Ascending aorta (tissue), 2 donors: ENCODE results near the gene PLEKHH1. TPM values are rescaled to one million over a fixed set of nuclear protein-coding genes. Genes with fewer than 3 reads are reported as not detected.

ENCODE experiments used
- DNase-seq, 2 donors: peaks; one replicate each; pipeline ENCODE4 v3.0.0-alpha.2; 2019; ENCODE audit warnings: low spot score in 2 of 2
- H3K27ac ChIP-seq, 2 donors: fragments of 200-600 bp; sonication (generic); one replicate each; pipeline ENCODE4 v1.5.1; 2016 to 2017; ENCODE audit warnings: mild to moderate bottlenecking in 1 of 2
- H3K27me3 ChIP-seq: fragments of 200-600 bp; sonication (generic); one replicate; pipeline ENCODE4 v1.5.1; 2017
- H3K36me3 ChIP-seq, 2 donors: fragments of 200-600 bp; sonication (generic); one replicate each; pipeline ENCODE4 v1.5.1; 2016
- H3K4me1 ChIP-seq, 2 donors: fragments of 200-600 bp; sonication (generic); one replicate each; pipeline ENCODE4 v1.5.1; 2016 to 2017; ENCODE audit warnings: mild to moderate bottlenecking in 1 of 2
- H3K4me3 ChIP-seq, 2 donors: fragments of 200-600 bp; sonication (generic); one replicate each; pipeline ENCODE4 v1.5.1; 2016 to 2017; ENCODE audit warnings: mild to moderate bottlenecking in 1 of 2
- H3K9me3 ChIP-seq, 2 donors: fragments of 200-600 bp; sonication (generic); one replicate each; pipeline ENCODE4 v1.5.1; 2016
- intact Hi-C: fragments of 100-400 bp; cut with DNase I; formaldehyde crosslinking; loops from one replicate; pipeline ENCODE4 v1.15.1; 2023
- total RNA-seq: library from RNA; depleted of rRNA; stranded (reverse); fragments of >200 nt; gene quantifications from one replicate; pipeline ENCODE4 v1.1.0, GENCODE V29; 2016
- TF ChIP-seq, protein P1 (sequence below), 3 experiments: fragments of 200-600 bp in 2 of 3; fragments of 450-650 bp in 1 of 3; sonication (generic) in 2 of 3; IDR thresholded peaks; one replicate each; pipeline ENCODE4 v1.5.1; 2016 to 2019; ENCODE audit warnings: antibody characterized with exemption in 3 of 3, mild to moderate bottlenecking in 1 of 3, moderate library complexity in 1 of 3

PLEKHH1 gene
- total RNA-seq, 1 donor from 2014 or later = 15.0 TPM

DNA sequence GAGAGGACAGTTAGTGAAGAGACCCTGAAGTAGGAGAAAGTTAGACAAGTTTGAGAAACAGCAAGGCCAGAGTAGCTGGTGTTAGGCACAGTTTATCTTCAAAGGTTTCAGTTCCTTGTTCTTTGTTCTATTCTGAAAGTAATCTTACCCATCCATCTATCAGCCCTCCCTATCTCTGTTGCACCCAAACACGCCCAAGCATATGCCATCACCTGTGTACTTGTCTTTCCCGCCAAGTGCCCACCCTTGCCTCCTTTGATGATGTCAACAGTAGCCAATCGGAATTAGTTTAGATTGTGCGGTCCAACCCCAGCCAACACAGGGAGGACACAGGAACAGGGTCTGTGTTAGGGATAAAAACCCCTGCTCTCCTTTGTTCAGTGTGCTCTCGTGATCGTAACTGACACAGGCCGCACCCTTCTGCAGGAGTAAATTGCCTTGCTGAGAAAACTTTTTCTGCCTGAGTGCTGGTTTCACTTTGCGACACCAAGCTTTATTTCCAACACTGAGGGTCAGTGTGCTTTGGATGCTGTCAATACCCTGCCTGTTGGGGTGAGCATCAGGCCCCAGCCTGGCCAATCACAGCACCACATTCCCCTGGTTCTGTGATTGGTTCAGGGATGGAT is 39.9 kb upstream of the PLEKHH1 start:
- no peak for DNase-seq
- intact Hi-C loops = no loop called here
- H3K27me3 ChIP-seq = no peaks in the 10 kb centered on the region
- H3K27ac ChIP-seq = no peak overlapping the region
- no peak overlapping the region for H3K4me3 ChIP-seq
- H3K9me3 ChIP-seq = peaks cover 7 to 16% of the 10 kb centered on the region in 2 donors
- H3K4me1 ChIP-seq = no peaks in the 10 kb centered on the region
- H3K36me3 ChIP-seq = no peaks in the 10 kb centered on the region
- TF ChIP-seq, protein P1, sequence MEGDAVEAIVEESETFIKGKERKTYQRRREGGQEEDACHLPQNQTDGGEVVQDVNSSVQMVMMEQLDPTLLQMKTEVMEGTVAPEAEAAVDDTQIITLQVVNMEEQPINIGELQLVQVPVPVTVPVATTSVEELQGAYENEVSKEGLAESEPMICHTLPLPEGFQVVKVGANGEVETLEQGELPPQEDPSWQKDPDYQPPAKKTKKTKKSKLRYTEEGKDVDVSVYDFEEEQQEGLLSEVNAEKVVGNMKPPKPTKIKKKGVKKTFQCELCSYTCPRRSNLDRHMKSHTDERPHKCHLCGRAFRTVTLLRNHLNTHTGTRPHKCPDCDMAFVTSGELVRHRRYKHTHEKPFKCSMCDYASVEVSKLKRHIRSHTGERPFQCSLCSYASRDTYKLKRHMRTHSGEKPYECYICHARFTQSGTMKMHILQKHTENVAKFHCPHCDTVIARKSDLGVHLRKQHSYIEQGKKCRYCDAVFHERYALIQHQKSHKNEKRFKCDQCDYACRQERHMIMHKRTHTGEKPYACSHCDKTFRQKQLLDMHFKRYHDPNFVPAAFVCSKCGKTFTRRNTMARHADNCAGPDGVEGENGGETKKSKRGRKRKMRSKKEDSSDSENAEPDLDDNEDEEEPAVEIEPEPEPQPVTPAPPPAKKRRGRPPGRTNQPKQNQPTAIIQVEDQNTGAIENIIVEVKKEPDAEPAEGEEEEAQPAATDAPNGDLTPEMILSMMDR (IDR thresholded peaks at IDR 0.05) = no peak

DNA sequence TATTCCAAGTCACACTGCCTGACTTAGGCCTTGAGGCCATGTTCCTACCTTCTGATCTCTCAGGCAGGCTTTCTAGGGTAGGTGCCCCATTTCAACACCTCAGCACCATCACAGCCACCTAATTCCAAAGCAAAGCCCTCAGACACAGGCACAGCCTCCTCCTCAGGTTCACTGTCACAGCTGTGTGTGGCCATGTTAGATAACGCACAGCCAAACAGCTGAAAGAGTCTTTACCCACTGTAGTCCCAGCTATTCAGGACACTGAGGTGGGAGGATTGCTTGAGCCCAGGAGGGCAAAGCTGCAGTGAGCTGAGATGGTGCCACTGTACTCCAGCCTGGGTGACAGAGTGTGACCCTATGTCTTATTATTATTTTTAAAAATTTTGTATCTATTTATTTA is 37.3 kb upstream of the PLEKHH1 start:
- Histone ChIP-seq H3K4me3 (no peak overlapping the region), H3K27me3 (no peaks in the 10 kb centered on the region), H3K9me3 (peaks cover 7 to 16% of the 10 kb centered on the region in 2 donors), H3K4me1 (no peaks in the 10 kb centered on the region), H3K27ac (no peak overlapping the region), H3K36me3 (no peaks in the 10 kb centered on the region)
- no peak for DNase-seq
- TF ChIP-seq, protein P1 (IDR thresholded peaks at IDR 0.05) = no peak
- intact Hi-C loops = no loop called here

DNA sequence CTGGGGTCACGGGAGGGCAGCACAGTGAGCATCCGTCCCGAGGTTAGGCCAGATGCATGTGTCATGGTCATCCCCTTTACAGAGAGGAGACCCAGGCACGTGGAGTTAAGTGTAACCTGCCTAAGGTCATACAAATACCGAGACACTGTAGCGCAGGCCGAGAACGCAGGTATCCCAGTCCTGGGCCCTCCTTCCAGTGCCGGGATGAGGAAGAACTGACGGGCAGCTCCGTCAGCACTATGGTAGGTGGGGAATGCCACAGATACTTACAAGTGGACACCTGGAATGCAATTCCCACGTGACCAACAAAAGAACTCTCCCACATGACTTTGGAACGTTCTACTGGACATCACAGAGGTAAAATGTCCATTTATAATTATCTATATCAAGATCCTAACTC is 35.9 kb upstream of the PLEKHH1 start:
- H3K27me3 ChIP-seq = no peaks in the 10 kb centered on the region
- no peak overlapping the region for H3K4me3 ChIP-seq
- no peak for DNase-seq

DNA sequence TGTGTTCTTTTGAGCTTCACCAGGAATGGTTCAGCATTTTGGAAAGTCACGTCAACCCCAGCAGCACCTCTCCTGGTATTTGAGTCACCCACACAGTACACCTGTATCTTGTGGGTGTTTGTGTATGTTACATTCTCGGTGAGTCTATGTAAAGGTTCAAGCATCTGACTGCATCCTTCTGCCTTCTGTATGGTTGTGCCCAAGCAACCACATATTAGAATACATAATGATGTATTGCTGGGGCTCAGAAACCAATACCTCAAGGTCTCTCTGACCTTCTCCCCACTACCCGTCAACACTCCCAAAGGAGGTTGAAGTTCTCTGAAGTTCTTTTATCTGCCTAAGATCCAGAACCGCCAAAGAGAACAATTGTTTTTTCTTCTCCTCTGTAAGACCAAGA is 35.4 kb upstream of the PLEKHH1 start:
- DNase-seq = no peak
- no peak overlapping the region for H3K27ac ChIP-seq
- no peaks in the 10 kb centered on the region for H3K4me1 ChIP-seq
- no peaks in the 10 kb centered on the region for H3K36me3 ChIP-seq
- H3K9me3 ChIP-seq = peaks cover 7 to 16% of the 10 kb centered on the region in 2 donors
- H3K27me3 ChIP-seq = no peaks in the 10 kb centered on the region
- intact Hi-C loops = no loop called here
- TF ChIP-seq, protein P1 (IDR thresholded peaks at IDR 0.05) = no peak
- H3K4me3 ChIP-seq = no peak overlapping the region

More for the DNA sequence above, 35.9 kb upstream of the PLEKHH1 start:
- no peaks in the 10 kb centered on the region for H3K36me3 ChIP-seq
- H3K4me1 ChIP-seq = no peaks in the 10 kb centered on the region
- no peak overlapping the region for H3K27ac ChIP-seq
- TF ChIP-seq, protein P1 (IDR thresholded peaks at IDR 0.05) = no peak
- intact Hi-C loops = no loop called here
- H3K9me3 ChIP-seq = peaks cover 7 to 16% of the 10 kb centered on the region in 2 donors

DNA sequence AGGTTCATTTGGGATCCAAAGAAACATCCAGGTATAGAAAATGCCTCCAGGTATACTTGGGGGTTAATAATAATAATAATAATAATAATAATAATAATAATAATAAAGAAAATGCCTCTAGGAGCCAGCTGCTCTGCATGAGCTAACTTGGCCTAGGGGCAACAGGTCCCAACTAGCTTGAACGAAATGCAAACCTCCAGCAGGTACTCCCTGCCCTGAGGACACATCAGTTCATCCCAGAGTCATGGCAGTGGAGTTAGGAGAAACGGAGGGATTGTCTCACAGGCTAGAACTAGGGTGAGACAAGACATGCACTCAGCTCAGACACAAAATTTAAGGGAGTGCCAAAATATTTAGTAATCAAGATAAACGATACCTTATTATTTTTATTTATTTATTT is 32.1 kb upstream of the PLEKHH1 start:
- Histone ChIP-seq H3K27me3 (no peaks in the 10 kb centered on the region), H3K9me3 (no peaks in the 10 kb centered on the region), H3K27ac (no peak overlapping the region), H3K36me3 (no peaks in the 10 kb centered on the region), H3K4me3 (no peak overlapping the region), H3K4me1 (no peaks in the 10 kb centered on the region)
- TF ChIP-seq, protein P1 (IDR thresholded peaks at IDR 0.05) = no peak
- no peak for DNase-seq
- intact Hi-C loops = no loop called here

DNA sequence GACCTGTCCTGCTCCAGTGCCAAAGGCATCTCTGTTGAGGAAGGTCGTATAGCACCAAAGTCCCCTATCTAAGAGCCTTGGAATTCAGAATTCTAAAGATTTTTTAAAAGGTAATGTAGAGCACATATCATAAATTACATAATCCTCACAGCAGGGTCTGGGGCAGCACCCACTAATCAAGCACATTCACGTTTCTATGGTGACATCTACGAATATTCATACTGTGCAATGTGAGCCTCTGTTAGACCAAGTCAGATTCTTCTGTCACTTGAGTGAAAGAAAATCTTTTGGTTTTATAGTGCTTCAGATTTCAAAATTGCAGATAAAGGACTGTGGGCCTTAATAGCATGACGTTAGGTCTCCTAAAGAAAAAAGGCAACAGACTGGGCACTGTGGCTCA is 31.4 kb upstream of the PLEKHH1 start:
- Histone ChIP-seq H3K27ac (no peak overlapping the region), H3K36me3 (no peaks in the 10 kb centered on the region), H3K4me1 (no peaks in the 10 kb centered on the region), H3K4me3 (no peak overlapping the region), H3K27me3 (no peaks in the 10 kb centered on the region), H3K9me3 (no peaks in the 10 kb centered on the region)
- intact Hi-C loops = no loop called here
- DNase-seq = no peak
- TF ChIP-seq, protein P1 (IDR thresholded peaks at IDR 0.05) = no peak
